Hepatocyte (in vitro differentiated cells): ENCODE measurements around the gene TEX35. TPM values are rescaled to one million over a fixed set of nuclear protein-coding genes. Genes with fewer than 3 reads are reported as not detected.

Source experiments
- DNase-seq: peaks from one replicate; pipeline ENCODE4 v3.0.0-alpha.2; 2016; ENCODE audit warnings: low spot score
- H2AFZ ChIP-seq: fragments of 200-600 bp; sonication (generic); 2 replicates; pipeline ENCODE4 v1.6.0; 2016; ENCODE audit warnings: antibody characterized with exemption, mild to moderate bottlenecking
- H3K27ac ChIP-seq: fragments of 200-600 bp; sonication (generic); 2 replicates; pipeline ENCODE4 v1.5.1; 2016; ENCODE audit warnings: mild to moderate bottlenecking
- H3K27me3 ChIP-seq: fragments of 200-600 bp; sonication (generic); 2 replicates; pipeline ENCODE4 v1.6.1; 2016
- H3K36me3 ChIP-seq: fragments of 200-600 bp; sonication (generic); replicated peaks from 2 replicates; pipeline ENCODE4 v1.5.1; 2016; ENCODE audit warnings: low read depth; ENCODE audit not compliant: insufficient read depth
- H3K4me1 ChIP-seq: fragments of 200-600 bp; sonication (generic); 2 replicates; pipeline ENCODE4 v1.5.1; 2016; ENCODE audit warnings: mild to moderate bottlenecking, moderate library complexity; ENCODE audit not compliant: insufficient read depth
- H3K4me2 ChIP-seq: fragments of 200-600 bp; sonication (generic); 2 replicates; pipeline ENCODE4 v1.6.0; 2016
- H3K4me3 ChIP-seq: fragments of 200-600 bp; sonication (generic); 2 replicates; pipeline ENCODE4 v1.5.1; 2016; ENCODE audit warnings: mild to moderate bottlenecking
- H3K79me2 ChIP-seq: fragments of 200-600 bp; sonication (generic); 2 replicates; pipeline ENCODE4 v1.6.0; 2017; ENCODE audit warnings: mild to moderate bottlenecking
- H3K9me2 ChIP-seq: fragments of 200-600 bp; sonication (generic); replicated peaks from 2 replicates; pipeline ENCODE4 v1.6.0; 2017; ENCODE audit warnings: mild to moderate bottlenecking; ENCODE audit not compliant: insufficient read depth
- H3K9me3 ChIP-seq: fragments of 200-600 bp; sonication (generic); 2 replicates; pipeline ENCODE4 v1.5.1; 2016; ENCODE audit warnings: low read depth, mild to moderate bottlenecking
- H4K20me1 ChIP-seq: fragments of 200-600 bp; sonication (generic); 2 replicates; pipeline ENCODE4 v1.6.0; 2016; ENCODE audit warnings: mild to moderate bottlenecking; ENCODE audit not compliant: insufficient read depth, poor library complexity, severe bottlenecking
- EZH2 ChIP-seq: fragments of 200-600 bp; sonication (generic); IDR thresholded peaks from 2 replicates; pipeline ENCODE4 v1.6.1; 2016; ENCODE audit warnings: antibody characterized with exemption, mild to moderate bottlenecking, borderline replicate concordance
- EZH2phosphoT487 ChIP-seq: fragments of 200-600 bp; sonication (generic); IDR thresholded peaks from one replicate; pipeline ENCODE4 v1.6.1; 2018; ENCODE audit warnings: antibody characterized with exemption, mild to moderate bottlenecking, low read depth, moderate library complexity; ENCODE audit not compliant: unreplicated experiment, severe bottlenecking
- WGBS: methylation state at CpG from one replicate; pipeline ENCODE4 v1.1.6; 2016; ENCODE audit warnings: low lambda C conversion rate; ENCODE audit errors: missing lambda C conversion rate; 5-methylcytosine and 5-hydroxymethylcytosine counted together
- polyA plus RNA-seq: library from polyadenylated mRNA; unstranded; fragments of >200 nt; fragmentation: Nextera tagmentation; extraction: Ambion mirVana; gene quantifications from 2 replicates; pipeline ENCODE4 v1.2.1, GENCODE V29; 2016
- small RNA-seq: library from RNA; depleted of rRNA; stranded (forward); fragments of <200 nt; gene quantifications from one replicate; pipeline ENCODE3, GENCODE V24; 2014
- total RNA-seq: library from RNA; depleted of rRNA; stranded (reverse); fragments of >200 nt; gene quantifications from 2 replicates; pipeline ENCODE4 v1.2.3, GENCODE V29; 2014
- TF ChIP-seq, protein P1 (sequence below): fragments of 200-600 bp; sonication (generic); IDR thresholded peaks from 2 replicates; pipeline ENCODE4 v1.5.1; 2016; ENCODE audit warnings: antibody characterized with exemption, mild to moderate bottlenecking; ENCODE audit not compliant: poor library complexity

The TEX35 gene
- total and polyA plus RNA-seq, 2 experiments from 2014 or later: not detected

DNA sequence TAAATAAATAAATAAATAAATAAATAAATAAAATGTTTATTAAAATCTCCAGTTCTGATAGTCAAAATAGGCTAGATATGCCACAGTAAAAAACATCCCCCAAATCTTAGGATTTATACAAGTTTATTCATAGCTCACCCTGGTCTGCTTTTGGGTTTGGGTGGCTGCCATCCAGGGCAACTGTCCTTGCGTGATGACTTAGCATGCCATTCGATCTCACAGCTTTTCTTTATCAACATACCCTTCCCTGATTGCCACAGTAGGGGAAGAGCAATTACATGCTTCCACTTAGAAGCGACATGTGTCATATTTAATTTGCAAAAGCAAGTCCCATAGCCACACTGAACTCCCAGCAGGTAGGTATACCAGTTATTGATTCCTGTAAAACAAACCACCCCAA lies 52.7 kb downstream of the TEX35 start:
- H3K27ac ChIP-seq: no peak overlapping the region
- no peak overlapping the region for H3K4me2 ChIP-seq
- H3K36me3 ChIP-seq: no peaks in the 10 kb centered on the region
- no peaks in the 10 kb centered on the region for H4K20me1 ChIP-seq
- peaks cover 3% of the 10 kb centered on the region for H3K4me1 ChIP-seq
- TF ChIP-seq EZH2phosphoT487: no peak
- TF ChIP-seq, protein P1, sequence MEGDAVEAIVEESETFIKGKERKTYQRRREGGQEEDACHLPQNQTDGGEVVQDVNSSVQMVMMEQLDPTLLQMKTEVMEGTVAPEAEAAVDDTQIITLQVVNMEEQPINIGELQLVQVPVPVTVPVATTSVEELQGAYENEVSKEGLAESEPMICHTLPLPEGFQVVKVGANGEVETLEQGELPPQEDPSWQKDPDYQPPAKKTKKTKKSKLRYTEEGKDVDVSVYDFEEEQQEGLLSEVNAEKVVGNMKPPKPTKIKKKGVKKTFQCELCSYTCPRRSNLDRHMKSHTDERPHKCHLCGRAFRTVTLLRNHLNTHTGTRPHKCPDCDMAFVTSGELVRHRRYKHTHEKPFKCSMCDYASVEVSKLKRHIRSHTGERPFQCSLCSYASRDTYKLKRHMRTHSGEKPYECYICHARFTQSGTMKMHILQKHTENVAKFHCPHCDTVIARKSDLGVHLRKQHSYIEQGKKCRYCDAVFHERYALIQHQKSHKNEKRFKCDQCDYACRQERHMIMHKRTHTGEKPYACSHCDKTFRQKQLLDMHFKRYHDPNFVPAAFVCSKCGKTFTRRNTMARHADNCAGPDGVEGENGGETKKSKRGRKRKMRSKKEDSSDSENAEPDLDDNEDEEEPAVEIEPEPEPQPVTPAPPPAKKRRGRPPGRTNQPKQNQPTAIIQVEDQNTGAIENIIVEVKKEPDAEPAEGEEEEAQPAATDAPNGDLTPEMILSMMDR: no peak
- no peak for TF ChIP-seq EZH2
- no peak for DNase-seq
- H3K27me3 ChIP-seq: no peaks in the 10 kb centered on the region
- H2AFZ ChIP-seq: no peak overlapping the region
- no peaks in the 10 kb centered on the region for H3K9me2 ChIP-seq
- H3K4me3 ChIP-seq: no peak overlapping the region
- peaks cover 4% of the 10 kb centered on the region for H3K9me3 ChIP-seq
- H3K79me2 ChIP-seq: no peaks in the 10 kb centered on the region
- 100% methylated on average over 3 of the region's 3 CpGs for WGBS

DNA sequence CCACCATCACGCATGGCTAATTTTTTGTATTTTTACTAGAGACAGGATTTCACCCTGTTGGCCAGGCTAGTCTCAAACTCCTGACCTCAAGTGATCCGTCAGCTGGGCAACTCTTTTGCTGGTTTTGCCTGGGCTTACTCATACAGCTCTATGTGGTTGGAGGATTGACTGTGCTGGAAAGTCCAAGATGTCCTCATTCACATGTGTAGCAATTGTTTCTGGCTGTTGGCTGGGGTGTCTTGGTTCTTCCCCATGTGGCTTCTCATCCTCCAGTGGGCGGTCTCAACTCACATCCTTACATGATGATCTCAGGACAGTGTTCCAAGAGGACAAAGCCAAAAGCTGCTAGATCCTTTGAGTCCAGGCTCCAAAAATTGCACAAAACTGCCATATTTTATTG lies 53.3 kb downstream of the TEX35 start:
- H3K27me3 ChIP-seq: no peaks in the 10 kb centered on the region

DNA sequence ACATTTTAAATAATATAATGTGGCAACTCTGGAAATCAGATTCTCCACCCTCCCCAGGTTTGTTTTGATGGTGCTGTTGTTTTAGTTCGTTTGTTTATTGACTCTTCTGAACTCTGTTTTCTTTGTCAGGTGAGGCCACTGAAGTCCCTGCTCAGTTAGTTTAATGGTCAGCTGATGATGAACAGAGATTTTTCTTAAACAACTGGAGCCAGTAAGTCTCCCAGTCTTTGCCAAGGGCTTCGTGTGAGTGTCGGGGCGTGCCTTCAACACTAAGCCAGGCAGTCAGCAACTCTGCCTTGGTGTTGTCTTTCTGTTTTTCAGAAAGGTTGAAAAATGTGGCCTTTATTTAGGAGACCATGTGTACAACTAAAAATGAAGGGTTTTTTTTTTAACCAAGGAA lies 58.9 kb downstream of the TEX35 start:
- Histone ChIP-seq H3K9me3 (peaks cover 4% of the 10 kb centered on the region), H3K4me3 (no peak overlapping the region), H2AFZ (no peak overlapping the region), H3K4me2 (no peak overlapping the region), H3K4me1 (peaks cover 8% of the 10 kb centered on the region), H3K9me2 (no peaks in the 10 kb centered on the region), H4K20me1 (no peaks in the 10 kb centered on the region), H3K36me3 (no peaks in the 10 kb centered on the region), H3K27me3 (no peaks in the 10 kb centered on the region), H3K79me2 (no peaks in the 10 kb centered on the region), H3K27ac (no peak overlapping the region)
- 36% methylated on average over 4 of the region's 4 CpGs for WGBS
- no peak for DNase-seq
- TF ChIP-seq, protein P1: no peak
- TF ChIP-seq EZH2: no peak

More for the DNA sequence above, 53.3 kb downstream of the TEX35 start:
- no peak overlapping the region for H3K27ac ChIP-seq
- H3K79me2 ChIP-seq: no peaks in the 10 kb centered on the region
- H3K9me3 ChIP-seq: peaks cover 4% of the 10 kb centered on the region
- no peaks in the 10 kb centered on the region for H3K36me3 ChIP-seq
- no peak overlapping the region for H3K4me3 ChIP-seq
- no peak for DNase-seq
- WGBS: 100% methylated on average over 3 of the region's 3 CpGs
- no peak overlapping the region for H3K4me2 ChIP-seq
- peaks cover 3% of the 10 kb centered on the region for H3K4me1 ChIP-seq
- no peaks in the 10 kb centered on the region for H3K9me2 ChIP-seq
- H4K20me1 ChIP-seq: no peaks in the 10 kb centered on the region
- TF ChIP-seq EZH2phosphoT487 (no peak), EZH2 (no peak)
- TF ChIP-seq, protein P1: no peak
- no peak overlapping the region for H2AFZ ChIP-seq

Small RNA genes within 50 kb of the gene (small RNA-seq; reads per million reads assigned to genes)
- not detected for gene RF00017
- gene RNA5SP69: not detected

Other genes with a start within 250 kb of the TEX35 start
- gene CLEC20A, start 16.1 kb upstream of the TEX35 start, total RNA-seq: not detected in 2 replicates
- gene CLEC20A, start 16.1 kb upstream of the TEX35 start, polyA plus RNA-seq: not detected in 2 replicates
- gene RALGPS2, start 212.1 kb downstream of the TEX35 start, total RNA-seq: 31.3 and 35.4 TPM in 2 replicates
- 9.3 and 9.5 TPM in 2 replicates for gene RALGPS2, start 212.1 kb downstream of the TEX35 start, polyA plus RNA-seq